ENCODE measurements around the gene ZNF8.

GRCh38 chr19:58317476-58318072 is 38.8 kb downstream of the ZNF8 start:
- no peak for TF ChIP-seq POLR2A (IDR thresholded peaks at IDR 0.05)
- TF ChIP-seq, protein P1, sequence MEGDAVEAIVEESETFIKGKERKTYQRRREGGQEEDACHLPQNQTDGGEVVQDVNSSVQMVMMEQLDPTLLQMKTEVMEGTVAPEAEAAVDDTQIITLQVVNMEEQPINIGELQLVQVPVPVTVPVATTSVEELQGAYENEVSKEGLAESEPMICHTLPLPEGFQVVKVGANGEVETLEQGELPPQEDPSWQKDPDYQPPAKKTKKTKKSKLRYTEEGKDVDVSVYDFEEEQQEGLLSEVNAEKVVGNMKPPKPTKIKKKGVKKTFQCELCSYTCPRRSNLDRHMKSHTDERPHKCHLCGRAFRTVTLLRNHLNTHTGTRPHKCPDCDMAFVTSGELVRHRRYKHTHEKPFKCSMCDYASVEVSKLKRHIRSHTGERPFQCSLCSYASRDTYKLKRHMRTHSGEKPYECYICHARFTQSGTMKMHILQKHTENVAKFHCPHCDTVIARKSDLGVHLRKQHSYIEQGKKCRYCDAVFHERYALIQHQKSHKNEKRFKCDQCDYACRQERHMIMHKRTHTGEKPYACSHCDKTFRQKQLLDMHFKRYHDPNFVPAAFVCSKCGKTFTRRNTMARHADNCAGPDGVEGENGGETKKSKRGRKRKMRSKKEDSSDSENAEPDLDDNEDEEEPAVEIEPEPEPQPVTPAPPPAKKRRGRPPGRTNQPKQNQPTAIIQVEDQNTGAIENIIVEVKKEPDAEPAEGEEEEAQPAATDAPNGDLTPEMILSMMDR (IDR thresholded peaks at IDR 0.05 in 4 of 5, conservative IDR thresholded peaks at IDR 0.05 in 1 of 5) = no peak

All from gastrocnemius medialis (tissue), 4 donors.